Right renal cortex interstitium (tissue), 3 donors: ENCODE results near the gene GLI1. TPM values are rescaled to one million over a fixed set of nuclear protein-coding genes. Genes with fewer than 3 reads are reported as not detected.

Experiments
- DNase-seq, 3 donors: peaks; one replicate each; pipeline ENCODE4 v3.0.0-alpha.2; 2013; ENCODE audit warnings: low read depth in 3 of 3, low spot score in 2 of 3
- polyA plus RNA-seq, 3 donors: library from polyadenylated mRNA; unstranded; fragments of 120-200 nt; gene quantifications; one replicate each; pipeline ENCODE4 v1.2.1, GENCODE V29; 2013; ENCODE audit not compliant: insufficient read length in 3 of 3

Gene GLI1
- polyA plus RNA-seq, 3 donors, result 15.9 to 18.8 (median 16.5) TPM

- peak; percentile 94 to 95 (median 95) for DNase-seq
These were observed 383 bp upstream of the GLI1 start for GRCh38 chr12:57459055-57459749.

DNA sequence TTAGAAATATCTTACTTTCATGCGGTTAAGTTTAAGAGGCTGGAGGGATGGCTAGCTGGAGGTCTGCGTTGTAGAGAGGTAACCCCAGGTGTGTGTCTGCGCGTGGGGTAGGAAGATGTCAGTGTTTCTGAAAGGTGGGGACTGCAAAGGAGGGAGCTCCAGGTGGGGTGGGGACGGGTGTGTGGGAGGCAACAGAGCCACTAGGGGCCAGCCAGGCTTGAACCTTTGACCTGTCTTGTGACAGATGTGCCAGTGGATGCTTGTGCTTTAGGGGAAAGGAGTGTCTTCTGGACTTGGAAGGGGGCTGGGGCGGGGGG, 841 bp downstream of the GLI1 start:
- DNase-seq, result no peak

- no peak for DNase-seq
These were observed 1.3 kb downstream of the GLI1 start for GRCh38 chr12:57460841-57461275.

DNA sequence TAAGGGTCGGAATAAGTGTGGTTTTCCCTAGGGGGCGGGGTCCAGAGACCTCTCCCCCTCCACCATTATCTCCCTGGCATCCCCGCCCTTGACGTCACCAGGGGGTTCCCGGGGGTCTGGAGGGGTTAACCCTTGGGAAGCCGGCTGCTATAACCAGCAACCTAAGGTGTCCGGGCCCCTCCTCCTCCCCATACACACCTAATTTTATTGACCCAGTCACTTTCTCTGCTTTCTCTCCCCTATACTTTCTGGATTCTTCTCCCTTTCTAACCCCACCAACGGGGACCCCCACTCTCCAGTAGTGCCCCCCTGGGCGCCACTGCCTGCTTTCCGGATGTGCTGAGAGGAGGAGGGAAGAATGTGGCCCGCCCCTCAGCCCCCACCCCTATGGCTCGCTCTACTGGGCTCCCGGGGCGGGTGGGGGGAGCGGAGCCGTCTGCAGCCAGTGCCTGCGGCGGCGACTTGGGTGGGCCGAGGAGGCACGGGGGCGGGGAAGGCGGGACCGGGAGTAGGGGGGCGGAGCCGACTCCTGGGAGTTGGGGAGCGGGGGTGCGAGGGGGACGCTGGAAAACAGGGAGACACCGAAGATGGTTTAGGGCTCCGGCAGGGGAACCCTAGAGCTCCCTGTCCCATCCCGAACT, 1.8 kb downstream of the GLI1 start:
- DNase-seq, result peak in 2 of 3 donors; percentile 67

- DNase-seq, result no peak
These were observed 2.3 kb downstream of the GLI1 start for GRCh38 chr12:57461917-57462250.

DNA sequence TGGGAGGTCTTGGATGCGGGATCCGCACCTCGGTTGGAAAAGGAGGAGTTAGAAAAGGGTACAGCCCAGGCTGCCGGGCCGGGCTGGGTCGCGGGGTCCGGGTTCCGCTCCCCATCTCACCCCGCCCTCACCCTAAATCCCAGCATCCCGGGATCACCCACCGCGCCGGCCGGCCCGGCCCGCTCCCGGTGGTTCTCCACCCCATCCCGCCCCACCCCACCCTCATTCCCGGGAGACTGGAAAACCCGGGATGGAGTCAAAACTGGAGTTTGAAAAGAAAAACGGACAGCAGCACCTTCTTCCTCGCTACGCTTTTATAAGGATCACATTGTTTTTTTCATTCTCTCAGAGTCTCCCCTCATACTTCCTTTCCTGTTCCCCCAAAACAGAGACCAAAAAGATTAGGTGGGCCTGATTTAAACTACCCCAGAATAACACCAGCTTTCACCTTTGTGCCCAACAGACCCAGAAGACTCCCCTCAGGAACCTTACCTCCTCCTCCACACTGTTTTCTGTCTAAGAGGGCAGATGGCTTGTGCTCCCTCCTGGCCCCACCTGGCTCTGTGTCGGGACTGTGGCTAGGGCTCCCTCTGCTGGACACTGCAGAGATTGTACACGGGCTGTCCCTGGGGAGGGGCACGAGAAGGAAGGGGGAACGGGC, 2.8 kb downstream of the GLI1 start:
- peak; percentile 81 to 87 (median 87) for DNase-seq

DNA sequence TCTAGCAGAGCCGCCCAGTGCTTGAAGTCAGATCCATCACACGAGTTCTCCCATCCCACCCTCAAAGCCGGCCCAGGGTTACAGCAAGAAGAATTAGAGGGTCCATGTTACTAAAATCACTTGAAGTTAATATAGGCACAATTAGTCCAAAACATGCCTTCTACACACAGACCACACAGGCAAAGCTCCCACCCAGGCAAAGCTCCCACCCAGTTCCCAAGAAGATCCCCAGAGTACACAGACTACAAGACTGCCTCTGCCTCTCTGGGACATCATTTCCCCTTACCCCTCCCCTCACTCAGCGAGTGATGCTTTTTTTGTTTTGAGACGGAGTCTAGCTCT, 3.3 kb downstream of the GLI1 start:
- DNase-seq, result no peak

- DNase-seq, result no peak
These were observed 5.0 kb downstream of the GLI1 start for GRCh38 chr12:57464569-57464968.

DNA sequence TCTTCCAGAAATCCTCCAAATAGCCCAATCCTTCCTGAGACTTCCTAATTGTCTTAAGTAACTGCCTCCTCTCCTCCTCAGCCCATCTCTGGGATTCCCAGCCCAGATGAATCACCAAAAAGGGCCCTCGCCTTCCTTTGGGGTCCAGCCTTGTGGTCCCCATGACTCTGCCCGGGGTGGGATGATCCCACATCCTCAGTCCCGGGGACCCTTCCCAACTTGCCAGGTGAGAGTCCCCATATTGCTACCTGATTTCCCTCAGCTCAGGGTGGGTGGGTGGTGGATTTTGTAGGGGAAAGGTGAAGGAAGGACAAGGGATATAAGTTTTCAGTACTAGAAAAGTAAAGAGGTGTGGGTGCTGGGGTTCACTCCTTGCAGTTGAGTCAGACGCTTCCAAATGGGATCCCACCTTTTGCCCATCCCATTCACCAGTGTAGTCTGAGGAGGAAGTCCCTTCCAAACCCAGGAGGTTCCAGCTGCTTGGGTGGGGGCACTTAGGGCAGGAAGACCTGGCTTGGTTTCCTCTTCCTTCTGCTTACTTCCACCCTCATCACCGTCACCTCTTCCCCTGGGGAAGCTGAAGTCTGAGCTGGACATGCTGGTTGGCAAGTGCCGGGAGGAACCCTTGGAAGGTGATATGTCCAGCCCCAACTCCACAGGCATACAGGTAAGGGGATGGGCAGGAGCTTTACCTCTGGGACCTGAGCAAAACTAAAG, 5.6 kb downstream of the GLI1 start:
- no peak for DNase-seq

GRCh38 chr12:57465747-57466505, 6.3 kb downstream of the GLI1 start:
- DNase-seq, result no peak

- no peak for DNase-seq
These were observed 7.8 kb downstream of the GLI1 start for GRCh38 chr12:57467212-57467874.

- no peak for DNase-seq
These were observed 8.3 kb downstream of the GLI1 start for GRCh38 chr12:57467915-57468314.

- no peak for DNase-seq
These were observed 9.9 kb downstream of the GLI1 start for GRCh38 chr12:57469296-57470164.

DNA sequence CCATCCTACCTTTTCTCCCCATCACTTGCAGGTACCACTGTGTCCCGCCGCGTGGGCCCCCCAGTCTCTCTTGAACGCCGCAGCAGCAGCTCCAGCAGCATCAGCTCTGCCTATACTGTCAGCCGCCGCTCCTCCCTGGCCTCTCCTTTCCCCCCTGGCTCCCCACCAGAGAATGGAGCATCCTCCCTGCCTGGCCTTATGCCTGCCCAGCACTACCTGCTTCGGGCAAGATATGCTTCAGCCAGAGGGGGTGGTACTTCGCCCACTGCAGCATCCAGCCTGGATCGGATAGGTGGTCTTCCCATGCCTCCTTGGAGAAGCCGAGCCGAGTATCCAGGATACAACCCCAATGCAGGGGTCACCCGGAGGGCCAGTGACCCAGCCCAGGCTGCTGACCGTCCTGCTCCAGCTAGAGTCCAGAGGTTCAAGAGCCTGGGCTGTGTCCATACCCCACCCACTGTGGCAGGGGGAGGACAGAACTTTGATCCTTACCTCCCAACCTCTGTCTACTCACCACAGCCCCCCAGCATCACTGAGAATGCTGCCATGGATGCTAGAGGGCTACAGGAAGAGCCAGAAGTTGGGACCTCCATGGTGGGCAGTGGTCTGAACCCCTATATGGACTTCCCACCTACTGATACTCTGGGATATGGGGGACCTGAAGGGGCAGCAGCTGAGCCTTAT, 10.8 kb downstream of the GLI1 start:
- DNase-seq, result no peak

- no peak for DNase-seq
These were observed 11.5 kb downstream of the GLI1 start for GRCh38 chr12:57470970-57471656.

- no peak for DNase-seq
These were observed 12.1 kb downstream of the GLI1 start for GRCh38 chr12:57471661-57472060.

DNA sequence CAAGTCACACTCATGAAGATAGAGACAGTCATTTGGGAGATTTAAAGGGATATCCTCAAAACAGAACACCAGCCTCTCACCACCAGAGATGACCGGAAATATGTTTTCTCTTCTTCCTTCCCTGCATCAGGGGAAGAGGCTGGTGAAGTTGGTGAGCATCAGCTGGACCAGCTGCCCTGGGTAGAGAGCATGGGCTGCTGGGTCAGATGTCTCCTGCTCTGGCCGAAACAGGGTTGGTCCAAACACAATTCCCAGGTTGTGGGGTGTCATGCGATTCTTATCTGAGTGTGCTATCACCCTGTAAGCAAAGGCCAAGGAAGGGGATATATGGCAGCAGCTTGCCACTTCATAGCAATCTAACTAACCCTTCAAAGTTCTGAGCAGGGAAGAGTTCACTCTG, 12.8 kb downstream of the GLI1 start:
- no peak for DNase-seq

DNA sequence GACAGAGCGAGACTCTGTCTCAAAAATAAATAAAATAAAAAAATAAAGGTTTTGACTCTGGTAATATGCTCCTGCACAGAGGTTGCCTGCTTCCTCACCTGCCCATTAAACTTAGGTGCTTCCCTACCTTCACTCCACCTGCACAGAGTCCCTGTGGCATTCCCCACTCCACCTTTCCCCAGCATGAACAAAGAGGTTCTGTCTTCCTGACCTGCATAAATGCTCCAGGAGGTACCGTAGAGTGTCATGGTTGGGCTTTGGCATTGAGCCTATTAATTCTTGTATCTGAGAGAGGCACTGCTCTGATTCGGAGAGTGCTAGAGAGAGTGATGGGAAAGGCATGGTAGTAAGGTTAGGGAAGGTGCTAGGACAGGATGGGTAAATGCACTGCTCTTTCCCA, 13.8 kb downstream of the GLI1 start:
- DNase-seq, result no peak
